ENCODE results near the gene KRTAP6-1.

The KRTAP6-1 gene

DNA sequence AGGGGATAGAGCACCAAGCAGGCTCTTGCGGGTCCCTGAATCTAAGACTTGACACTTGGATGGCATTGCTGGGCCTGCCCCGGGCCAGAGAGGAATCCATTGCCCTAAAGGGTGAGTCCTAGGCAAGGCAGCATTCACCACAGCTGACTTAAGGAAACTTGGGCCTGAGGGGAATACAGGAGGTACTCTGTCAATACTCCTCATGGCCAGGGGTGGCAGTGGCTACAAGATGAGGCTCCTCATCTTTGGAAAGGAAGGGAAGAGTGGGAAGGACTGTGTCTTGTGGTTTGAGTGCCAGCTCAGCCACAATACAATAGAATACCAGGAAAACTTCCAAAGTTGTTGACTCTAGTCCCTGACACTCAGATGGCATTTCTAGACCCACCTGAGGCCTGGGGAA, 7.8 kb downstream of the KRTAP6-1 start:
- no peak for TF ChIP-seq ZNF274 (IDR thresholded peaks at IDR 0.05; ENCODE audit: low read depth, low read length)

GRCh38 chr21:30600787-30601186, 12.9 kb downstream of the KRTAP6-1 start, which contains the start of gene KRTAP22-1:
Gene KRTAP22-1, plus strand, starts transcription at chr21:30601087.
- no peak for TF ChIP-seq ZNF274 (IDR thresholded peaks at IDR 0.05; ENCODE audit: low read depth, low read length)
- H3K4me3 ChIP-seq (ENCODE audit: low read length): no peak within 1 kb of the TSS

More for the DNA sequence above, 7.8 kb downstream of the KRTAP6-1 start:
- H3K4me3 ChIP-seq (ENCODE audit: low read length): no peak overlapping the region

- no peak within 1 kb of the TSS for H3K4me3 ChIP-seq (ENCODE audit: low read length)
- TF ChIP-seq ZNF274 (IDR thresholded peaks at IDR 0.05; ENCODE audit: low read depth, low read length): no peak
Measured at GRCh38 chr21:30598802-30599201, 14.9 kb downstream of the KRTAP6-1 start, which contains the start of gene KRTAP6-2. Gene KRTAP6-2, minus strand, starts transcription at chr21:30598902. Its CDS starts 28 bp downstream, at chr21:30598874.

- H3K4me3 ChIP-seq (ENCODE audit: low read length): no peak within 1 kb of the TSS
- TF ChIP-seq ZNF274 (IDR thresholded peaks at IDR 0.05; ENCODE audit: low read depth, low read length): no peak
Measured at GRCh38 chr21:30592140-30592539, 21.6 kb downstream of the KRTAP6-1 start, which contains the start of gene KRTAP6-3. Gene KRTAP6-3, plus strand, starts transcription at chr21:30592440. Its CDS starts 6 bp downstream, at chr21:30592446.

- no peak for TF ChIP-seq ZNF274 (IDR thresholded peaks at IDR 0.05; ENCODE audit: low read depth, low read length)
- no peak within 1 kb of the TSS for H3K4me3 ChIP-seq (ENCODE audit: low read length)
Measured at GRCh38 chr21:30590297-30590696, 23.4 kb downstream of the KRTAP6-1 start, which contains the start of gene KRTAP22-2. Gene KRTAP22-2, minus strand, starts transcription at chr21:30590397.

GRCh38 chr21:30582870-30583269, 30.9 kb downstream of the KRTAP6-1 start:
- no peak for TF ChIP-seq ZNF274 (IDR thresholded peaks at IDR 0.05; ENCODE audit: low read depth, low read length)
- H3K4me3 ChIP-seq (ENCODE audit: low read length): no peak overlapping the region

DNA sequence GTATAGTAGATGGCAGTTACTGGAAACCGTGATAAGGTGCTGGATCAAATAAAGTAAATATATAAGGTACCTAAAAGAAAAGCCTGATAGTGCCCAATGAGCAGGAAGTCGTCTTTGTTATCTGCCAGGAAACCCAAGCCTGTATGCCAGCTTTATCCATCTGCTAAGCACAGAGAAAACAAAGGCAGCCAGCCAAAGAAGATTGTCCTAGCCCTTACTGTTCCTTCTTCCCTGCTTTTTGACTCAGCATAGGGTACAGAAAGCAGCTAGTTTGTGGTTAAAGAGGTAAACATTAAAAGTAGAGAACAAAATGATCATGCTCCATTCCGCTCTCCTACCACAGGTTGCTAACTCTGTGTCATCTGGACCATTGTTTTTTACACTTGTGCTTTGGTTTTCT, 33.6 kb downstream of the KRTAP6-1 start:
- H3K4me3 ChIP-seq (ENCODE audit: low read length): no peak overlapping the region
- TF ChIP-seq ZNF274 (IDR thresholded peaks at IDR 0.05; ENCODE audit: low read depth, low read length): no peak

DNA sequence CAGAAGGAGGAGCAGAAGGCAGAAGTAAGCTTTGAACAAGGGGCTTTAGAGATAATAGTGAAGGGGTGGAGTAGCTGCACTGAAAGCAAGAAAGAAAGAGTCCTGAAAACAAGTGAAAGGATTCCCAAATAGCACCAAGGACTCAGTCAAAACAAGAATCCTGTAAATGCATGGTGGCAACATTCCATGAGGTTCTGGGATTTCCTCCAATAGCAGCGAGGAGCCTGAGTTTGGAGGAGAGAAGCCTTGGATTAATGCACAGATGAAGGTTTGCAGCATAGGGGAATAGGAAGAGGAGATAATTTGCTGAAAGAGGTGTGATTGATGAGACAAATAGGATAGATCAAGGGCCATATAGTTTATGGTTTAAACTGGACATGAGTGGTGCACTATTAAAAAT, 34.4 kb downstream of the KRTAP6-1 start:
- H3K4me3 ChIP-seq (ENCODE audit: low read length): no peak overlapping the region
- TF ChIP-seq ZNF274 (IDR thresholded peaks at IDR 0.05; ENCODE audit: low read depth, low read length): no peak

- no peak for TF ChIP-seq ZNF274 (IDR thresholded peaks at IDR 0.05; ENCODE audit: low read depth, low read length)
- H3K4me3 ChIP-seq (ENCODE audit: low read length): no peak overlapping the region
Measured at GRCh38 chr21:30577766-30578165, 36.0 kb downstream of the KRTAP6-1 start.

GRCh38 chr21:30567617-30568016, 46.1 kb downstream of the KRTAP6-1 start:
- H3K4me3 ChIP-seq (ENCODE audit: low read length): no peak overlapping the region
- no peak for TF ChIP-seq ZNF274 (IDR thresholded peaks at IDR 0.05; ENCODE audit: low read depth, low read length)

DNA sequence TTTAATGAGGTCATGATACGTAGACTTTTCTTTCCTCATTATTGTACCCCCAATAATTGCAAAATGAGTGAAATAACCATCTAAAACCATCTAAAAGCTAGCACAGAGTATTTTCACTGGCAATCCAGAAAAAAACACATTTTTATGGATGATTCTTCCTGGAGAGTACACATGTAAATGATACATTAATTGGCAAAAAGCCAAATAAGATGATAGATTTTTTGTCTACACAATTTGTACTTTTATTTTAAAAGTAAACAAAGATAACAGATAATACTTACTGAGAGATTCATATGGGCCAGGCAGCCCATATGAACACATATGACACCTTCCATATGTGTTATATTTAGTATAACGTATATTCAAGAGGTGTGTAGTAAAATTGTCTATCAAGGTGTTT, 50.1 kb downstream of the KRTAP6-1 start:
- TF ChIP-seq ZNF274 (IDR thresholded peaks at IDR 0.05; ENCODE audit: low read depth, low read length): no peak
- H3K4me3 ChIP-seq (ENCODE audit: low read length): no peak overlapping the region

Measured in GM08714 (cell line).